NCI-H345 treated with DMSO at 0.1 percent for 48 hours (cell line): ENCODE measurements around the gene PIP4K2C.
"Not testable (repeated sequence)": the region's sequence is repeated elsewhere in the genome, so short reads cannot be mapped to it uniquely, and the experiment has no call there.

ENCODE experiments used
- DNase-seq: peaks from one replicate; lab custom pipeline; 2025; ENCODE audit not compliant: unreplicated experiment; lab: John Stamatoyannopoulos, UW

PIP4K2C gene

GRCh38 chr12:57609101-57609780, 18.2 kb downstream of the PIP4K2C start:
- DNase-seq: no peak

- no peak for DNase-seq
Measured at GRCh38 chr12:57609781-57610553, 19.0 kb downstream of the PIP4K2C start.

DNA sequence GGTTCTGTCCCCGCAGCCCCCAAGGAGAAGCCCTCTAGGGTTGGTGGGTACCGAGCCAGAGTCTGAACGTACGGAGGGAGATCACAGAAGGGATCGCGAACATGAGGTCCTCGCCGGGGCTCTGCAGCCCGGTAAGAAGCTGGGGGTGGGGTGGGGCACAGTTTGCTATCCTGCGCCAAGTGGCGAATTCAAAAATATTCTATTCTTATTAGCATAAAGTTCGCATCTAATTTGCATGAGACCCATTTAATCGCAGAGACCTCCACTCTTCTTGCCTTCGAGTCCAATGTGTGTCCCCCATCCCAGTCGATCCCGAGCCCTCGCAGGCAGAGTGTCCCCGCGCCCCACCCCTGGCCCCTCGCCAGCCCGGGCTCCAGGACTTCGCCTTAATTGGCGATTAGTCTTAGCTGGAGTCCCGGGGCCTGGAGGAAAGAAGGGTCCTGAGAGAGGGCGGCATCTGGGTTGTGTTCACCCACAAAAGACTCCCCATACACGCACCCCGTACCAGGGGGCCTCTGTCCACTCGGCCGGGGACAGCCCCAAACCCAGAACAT, 19.6 kb downstream of the PIP4K2C start:
- no peak for DNase-seq

GRCh38 chr12:57611108-57611826, 20.3 kb downstream of the PIP4K2C start, which contains the start of gene ARHGEF25:
Gene ARHGEF25 (plus strand): TSS chr12:57611435. CDS start chr12:57611895, 460 bp downstream.
- peak; percentile 34 for DNase-seq

GRCh38 chr12:57611827-57612710, 21.1 kb downstream of the PIP4K2C start:
- DNase-seq: no peak

DNA sequence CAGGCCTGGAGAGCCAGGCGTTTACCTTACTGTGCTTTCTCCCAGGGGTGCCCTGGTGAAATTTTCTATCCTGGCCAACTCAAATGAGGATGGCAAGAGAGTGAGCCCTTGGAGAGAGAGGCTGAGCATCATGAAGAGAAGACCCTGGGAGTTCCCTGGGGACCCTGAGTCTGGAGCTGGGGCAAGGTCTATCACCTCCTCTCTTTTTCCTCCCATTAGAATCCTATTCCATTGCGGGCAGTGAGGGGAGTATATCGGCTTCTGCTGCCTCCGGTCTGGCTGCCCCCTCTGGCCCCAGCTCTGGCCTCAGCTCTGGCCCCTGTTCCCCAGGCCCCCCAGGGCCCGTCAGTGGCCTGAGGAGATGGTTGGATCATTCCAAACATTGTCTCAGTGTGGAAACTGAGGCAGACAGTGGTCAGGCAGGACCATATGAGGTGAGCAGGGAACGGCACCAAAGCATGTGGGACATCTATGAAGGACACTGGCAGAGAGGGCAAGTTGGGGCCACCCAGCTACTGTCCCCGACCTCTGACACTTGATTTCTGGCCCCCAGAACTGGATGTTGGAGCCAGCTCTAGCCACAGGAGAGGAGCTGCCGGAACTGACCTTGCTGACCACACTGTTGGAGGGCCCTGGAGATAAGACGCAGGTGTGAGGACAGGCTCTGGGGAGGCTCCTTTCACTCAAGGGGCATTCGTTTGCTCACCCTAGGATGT, 21.9 kb downstream of the PIP4K2C start:
- no peak for DNase-seq

DNA sequence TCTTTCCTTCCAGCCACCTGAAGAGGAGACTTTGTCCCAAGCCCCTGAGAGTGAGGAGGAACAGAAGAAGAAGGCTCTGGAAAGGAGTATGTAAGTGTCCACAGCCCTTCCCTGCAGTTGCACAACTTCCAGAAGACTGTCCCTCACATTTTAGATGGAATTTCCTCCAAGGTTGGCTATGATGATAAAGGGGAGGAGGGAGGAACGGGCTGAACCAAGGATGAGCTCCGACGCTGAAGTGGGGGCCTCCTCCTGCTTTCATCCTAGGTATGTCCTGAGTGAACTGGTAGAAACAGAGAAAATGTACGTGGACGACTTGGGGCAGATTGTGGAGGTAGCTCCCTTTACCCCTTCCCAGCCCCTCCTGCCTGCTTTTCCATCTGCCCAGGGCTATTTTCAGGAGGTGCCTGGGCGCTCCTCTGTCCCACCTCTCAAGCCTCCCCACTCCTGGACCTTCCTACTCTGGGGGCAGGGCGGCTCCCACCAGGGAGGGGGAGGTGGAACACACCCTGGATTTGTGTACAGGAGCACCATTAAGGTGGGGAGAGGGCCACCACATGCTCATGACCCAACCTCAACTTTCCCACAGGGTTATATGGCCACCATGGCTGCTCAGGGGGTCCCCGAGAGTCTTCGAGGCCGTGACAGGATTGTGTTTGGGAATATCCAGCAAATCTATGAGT, 22.6 kb downstream of the PIP4K2C start:
- no peak for DNase-seq

GRCh38 chr12:57614178-57614947, 23.4 kb downstream of the PIP4K2C start:
- DNase-seq: no peak

GRCh38 chr12:57614948-57615500, 24.0 kb downstream of the PIP4K2C start:
- no peak for DNase-seq

DNA sequence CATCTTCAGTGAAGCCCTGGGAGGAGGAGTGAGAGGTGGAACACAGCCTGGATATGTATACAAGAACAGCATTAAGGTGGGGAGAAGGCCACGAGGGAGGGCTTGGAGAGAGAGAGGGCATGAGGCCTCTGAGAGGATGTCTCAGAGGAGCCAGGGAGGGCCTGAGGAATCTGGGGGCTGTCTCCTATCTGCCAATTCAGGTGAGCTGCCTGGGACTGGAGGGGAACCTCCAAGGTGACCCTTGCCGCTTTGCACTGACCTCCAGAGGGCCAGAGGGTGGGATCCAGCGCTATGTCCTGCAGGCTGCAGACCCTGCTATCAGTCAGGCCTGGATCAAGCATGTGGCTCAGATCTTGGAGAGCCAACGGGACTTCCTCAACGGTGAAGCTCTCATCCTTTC, 24.6 kb downstream of the PIP4K2C start:
- no peak for DNase-seq

DNA sequence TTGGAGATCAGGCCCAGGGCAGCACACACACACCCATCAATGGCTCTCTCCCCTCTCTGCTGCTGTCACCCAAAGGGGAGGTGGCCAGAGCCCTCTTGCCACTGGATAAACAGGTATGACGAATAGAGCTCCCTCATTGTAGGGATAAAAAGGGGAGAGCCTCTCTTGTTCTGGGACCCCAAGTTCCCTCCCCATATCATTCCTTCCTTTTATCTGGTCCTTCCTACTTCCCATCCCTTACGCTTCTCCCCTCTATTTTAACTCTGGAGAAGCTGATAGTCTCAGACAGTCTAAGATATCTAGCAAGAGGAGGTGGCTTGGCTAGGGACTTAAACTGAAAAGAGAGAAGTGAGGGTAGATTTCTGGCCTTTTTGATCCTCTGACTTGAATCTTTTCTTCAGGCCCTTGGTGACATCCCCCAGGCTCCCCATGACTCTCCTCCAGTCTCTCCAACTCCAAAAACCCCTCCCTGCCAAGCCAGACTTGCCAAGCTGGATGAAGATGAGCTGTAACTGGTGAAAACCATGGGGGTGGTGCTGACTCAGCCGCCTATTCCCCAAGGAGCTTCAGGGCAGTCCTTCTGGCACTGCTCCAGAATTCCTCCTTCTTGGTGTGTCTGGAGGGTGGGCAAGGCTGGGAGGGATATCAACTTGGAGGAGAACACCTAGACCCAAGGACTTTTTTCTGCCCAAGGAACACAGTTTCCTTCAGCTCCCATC, 25.6 kb downstream of the PIP4K2C start:
- no peak for DNase-seq

- no peak for DNase-seq
Measured at GRCh38 chr12:57617942-57618341, 26.9 kb downstream of the PIP4K2C start.

- not testable (repeated sequence) for DNase-seq
Measured at GRCh38 chr12:57618431-57618830, 27.4 kb downstream of the PIP4K2C start.

DNA sequence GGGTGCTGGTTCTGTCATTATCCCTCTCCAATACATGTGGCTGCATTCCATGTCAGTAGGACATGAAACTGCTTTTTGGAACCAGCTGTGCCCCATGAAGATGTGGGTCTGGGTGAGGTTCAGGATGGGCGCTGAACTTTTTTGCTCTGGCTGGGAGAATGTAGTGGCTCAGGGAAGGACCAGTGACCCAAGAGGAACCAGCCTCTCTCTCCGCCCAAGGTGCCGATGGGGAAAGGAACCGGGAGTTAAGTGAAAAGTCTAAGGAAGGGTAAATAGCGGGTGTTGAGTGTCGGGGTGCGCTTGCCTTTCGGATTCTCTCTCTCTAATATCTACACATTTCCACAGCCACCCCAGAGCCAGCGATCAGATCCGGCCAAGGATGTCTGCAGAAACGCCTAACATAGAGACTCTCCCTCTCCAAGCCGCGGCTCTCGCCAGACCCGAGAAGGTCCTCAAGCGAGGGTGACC, 28.0 kb downstream of the PIP4K2C start:
- DNase-seq: no peak

GRCh38 chr12:57619434-57620244, 28.6 kb downstream of the PIP4K2C start:
- no peak for DNase-seq

GRCh38 chr12:57620245-57620935, 29.4 kb downstream of the PIP4K2C start:
- no peak for DNase-seq
